Right ventricle myocardium inferior (tissue), 1 donor: Measurements from ENCODE around the gene FAM162B. TPM values are rescaled to one million over a fixed set of nuclear protein-coding genes. Genes with fewer than 3 reads are reported as not detected.
"Not testable (repeated sequence)": the region's sequence is repeated elsewhere in the genome, so short reads cannot be mapped to it uniquely, and the experiment has no call there.

Experiments
- ATAC-seq: fragments of 200-7000 bp; cut with Tn5 transposase; one replicate; pipeline ENCODE4 v1.9.1; 2020; ENCODE audit warnings: mild to moderate bottlenecking, moderate library complexity
- DNase-seq: peaks from one replicate; pipeline ENCODE4 v3.0.0; 2021; ENCODE audit errors: missing footprints
- intact Hi-C: fragments of 100-400 bp; cut with DNase I; formaldehyde crosslinking; loops from one replicate; pipeline ENCODE4 v1.11.0; 2022
- total RNA-seq: library from RNA; stranded (reverse); fragmentation: NEBNext Ultra II Directional; extraction: Animal tissue kit (Norgen Biotek cat#: 25700); gene quantifications from one replicate; pipeline ENCODE4 v1.2.1, GENCODE V29; 2021
- donor health status: DM: no; HTN: yes; CAD: no; lungs with severe emphysema.

FAM162B gene
- total RNA-seq, 1 donor from 2014 or later = 3.8 TPM

DNA sequence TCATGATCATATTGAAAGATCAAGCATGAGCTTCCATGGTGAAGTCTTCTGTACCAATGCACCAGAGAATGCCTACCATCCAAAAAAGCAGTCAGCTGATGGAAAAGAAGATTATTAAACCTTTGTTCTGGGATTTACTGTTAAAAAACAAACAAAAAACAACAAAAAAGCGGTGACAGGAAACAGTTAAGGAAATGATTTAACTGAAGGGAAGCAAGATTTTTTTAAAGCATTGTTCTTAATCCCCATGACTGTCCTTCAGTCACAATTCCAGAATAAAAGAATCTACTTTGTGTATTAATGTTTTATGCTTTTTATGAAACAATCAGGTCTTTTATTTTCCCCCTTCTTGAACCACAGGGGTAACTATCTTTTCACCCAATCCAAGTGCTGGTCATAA, 23.9 kb downstream of the FAM162B start:
- ATAC-seq = no peak
- DNase-seq = no peak
- intact Hi-C loops = no loop called here

DNA sequence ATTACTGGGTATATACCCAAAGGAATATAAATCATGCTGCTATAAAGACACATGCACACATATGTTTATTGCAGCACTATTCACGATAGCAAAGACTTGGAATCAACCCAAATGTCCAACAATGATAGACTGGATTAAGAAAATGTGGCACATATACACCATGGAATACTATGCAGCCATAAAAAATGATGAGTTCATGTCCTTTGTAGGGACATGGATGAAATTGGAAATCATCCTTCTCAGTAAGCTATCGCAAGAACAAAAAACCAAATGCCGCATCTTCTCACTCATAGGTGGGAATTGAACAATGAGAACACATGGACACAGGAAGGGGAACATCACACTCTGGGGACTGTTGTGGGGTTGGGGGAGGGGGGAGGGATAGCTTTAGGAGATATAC, 25.0 kb downstream of the FAM162B start:
- intact Hi-C loops, DNase-seq, ATAC-seq: not testable (repeated sequence)

DNA sequence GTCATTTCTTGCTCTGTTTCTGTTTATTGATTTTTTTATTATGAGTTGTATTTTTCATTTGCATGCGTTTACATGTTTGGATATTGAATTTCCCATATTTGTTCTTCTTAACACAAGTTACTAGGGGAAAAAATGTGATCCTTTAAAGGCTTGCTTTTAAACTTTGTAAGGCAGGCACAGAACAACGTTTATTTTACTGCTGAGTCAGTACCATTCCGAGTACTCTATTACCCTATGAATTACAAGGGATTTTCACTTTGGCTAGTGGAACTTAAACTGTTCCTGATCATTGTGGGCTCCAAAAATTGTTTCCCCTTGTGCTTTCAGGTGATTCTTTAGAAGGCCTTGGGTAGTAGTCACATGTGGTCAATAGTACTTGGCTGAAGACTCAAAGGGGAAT, 28.5 kb downstream of the FAM162B start:
- ATAC-seq = no peak
- intact Hi-C loops = no loop called here
- no peak for DNase-seq

DNA sequence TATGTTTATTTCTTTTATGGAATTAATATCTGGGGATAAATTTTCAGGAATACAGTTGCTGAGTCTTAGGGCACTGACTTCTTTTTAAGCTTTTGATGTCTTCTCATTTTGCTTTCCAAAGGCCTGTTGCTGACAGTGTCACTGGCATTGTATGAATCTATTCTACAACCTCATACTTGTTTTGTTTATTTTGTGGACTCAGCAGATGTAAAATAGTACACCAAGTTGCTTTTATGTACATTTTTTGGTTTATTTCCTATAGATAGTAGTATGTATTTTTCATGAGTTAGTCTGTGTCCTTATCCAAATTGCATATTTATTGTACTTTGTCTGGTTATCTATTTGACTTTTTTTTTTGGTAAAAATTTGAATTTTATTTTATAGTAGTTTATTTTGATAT, 35.0 kb downstream of the FAM162B start:
- intact Hi-C loops = no loop called here
- no peak for DNase-seq
- no peak for ATAC-seq

DNA sequence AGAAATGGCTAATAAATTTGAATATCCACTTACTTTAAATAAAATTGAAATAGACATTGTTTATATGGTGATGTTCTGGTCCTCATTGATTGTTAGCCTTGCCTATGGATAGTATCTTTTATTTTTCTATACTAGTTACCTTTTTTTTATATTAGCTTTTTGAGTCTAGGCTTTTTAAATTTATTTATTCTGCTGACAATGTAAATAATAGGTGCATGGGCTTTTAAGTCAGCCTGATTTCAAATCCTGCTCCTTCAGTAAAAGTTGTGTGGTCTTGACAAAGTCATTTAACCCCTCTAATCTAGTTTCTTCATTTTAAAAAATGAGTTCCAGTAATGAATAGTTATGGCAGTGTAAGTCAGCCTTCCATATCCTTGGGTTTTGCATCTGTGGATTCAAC, 38.6 kb downstream of the FAM162B start:
- no peak for ATAC-seq
- intact Hi-C loops = no loop called here
- DNase-seq = no peak

DNA sequence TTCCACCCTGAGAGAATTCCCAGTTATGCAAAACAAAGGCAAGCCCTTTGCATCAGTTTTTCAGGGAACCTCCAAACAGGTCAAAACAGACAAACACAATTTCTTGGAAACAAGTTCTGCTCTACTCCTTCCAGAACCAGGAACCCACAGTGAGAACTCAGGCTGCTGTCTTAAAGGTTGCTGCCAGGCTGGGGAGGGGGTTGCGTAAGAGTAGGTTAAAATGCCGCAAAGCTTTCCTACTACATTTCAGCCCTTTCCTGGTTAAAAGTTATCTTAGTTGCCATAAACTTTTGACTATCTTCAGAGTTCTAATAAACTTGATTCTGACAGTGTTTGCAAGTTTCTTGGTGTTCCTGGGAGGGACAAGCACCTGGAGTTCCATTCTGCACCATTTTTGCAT, 50.8 kb downstream of the FAM162B start:
- no peak for DNase-seq
- no peak for ATAC-seq
- intact Hi-C loops = no loop called here

DNA sequence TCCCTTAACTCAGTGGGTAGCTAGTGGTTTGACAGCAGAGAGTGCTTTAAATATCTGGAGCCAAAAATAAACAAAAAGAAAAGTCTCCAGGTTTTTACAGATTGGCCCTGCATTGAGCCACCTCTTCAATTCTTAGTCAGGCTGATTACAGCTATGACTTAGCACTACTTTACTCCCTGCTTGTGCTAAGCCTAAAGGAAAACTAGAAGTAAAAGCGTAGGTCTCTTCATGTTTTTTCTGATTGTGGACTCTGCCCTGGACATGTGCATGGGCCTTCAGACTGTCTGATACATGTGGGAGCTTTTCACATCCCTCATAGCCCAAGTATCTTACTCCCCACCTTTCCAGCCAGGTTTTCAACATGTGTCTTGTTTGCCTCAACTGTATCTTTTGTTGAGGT, 51.2 kb downstream of the FAM162B start:
- no peak for ATAC-seq
- DNase-seq = no peak
- intact Hi-C loops = no loop called here

DNA sequence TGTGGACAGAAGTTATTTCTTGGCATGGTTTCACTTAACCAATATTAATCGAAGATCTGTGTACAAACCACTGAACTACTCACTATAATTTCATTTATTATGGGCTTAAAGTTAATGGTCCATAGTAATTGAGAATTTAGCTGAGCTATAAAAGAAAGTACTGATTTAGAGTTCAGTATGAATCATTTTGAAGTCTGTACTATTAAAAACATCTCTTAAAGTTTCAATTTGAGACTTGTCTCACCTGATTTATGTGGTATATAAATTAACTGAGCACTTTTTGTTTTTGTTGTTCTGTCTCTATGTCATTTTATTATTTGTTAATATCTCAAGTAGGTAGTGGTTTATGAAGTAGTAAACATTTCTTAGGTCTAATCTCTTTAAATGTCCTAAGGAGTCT, 59.6 kb downstream of the FAM162B start:
- no peak for ATAC-seq
- intact Hi-C loops = no loop called here
- DNase-seq = no peak

DNA sequence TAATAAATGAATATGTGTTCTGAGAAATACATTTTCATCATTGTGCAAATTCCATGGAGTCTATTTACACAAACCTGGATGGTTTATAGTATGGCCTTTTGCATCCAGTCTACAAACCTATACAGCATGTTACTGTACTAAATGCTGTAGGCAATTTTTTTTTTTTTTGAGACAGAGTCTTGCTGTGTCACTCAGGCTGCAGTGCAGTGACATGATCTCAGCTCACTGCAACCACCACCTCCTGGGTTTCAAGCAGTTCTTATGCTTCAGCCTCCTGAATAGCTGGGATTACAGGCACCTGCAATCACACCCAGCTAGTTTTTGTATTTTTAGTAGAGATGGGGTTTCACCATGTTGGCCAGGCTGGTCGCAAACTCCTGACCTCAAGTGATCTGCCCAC, 61.6 kb downstream of the FAM162B start:
- ATAC-seq, DNase-seq, intact Hi-C loops: not testable (repeated sequence)

Other genes with a start within 250 kb of the FAM162B start
- gene TRAPPC3L, start 220.0 kb downstream of the FAM162B start, total RNA-seq = not detected
- gene CALHM4, start 212.0 kb downstream of the FAM162B start, total RNA-seq = not detected
- 72.6 TPM for gene RWDD1, start 194.2 kb downstream of the FAM162B start, total RNA-seq
- not detected for gene RSPH4A, start 149.2 kb downstream of the FAM162B start, total RNA-seq
- gene ZUP1, start 97.0 kb downstream of the FAM162B start, total RNA-seq = 3.8 TPM
- 7.3 TPM for gene KPNA5, start 84.5 kb downstream of the FAM162B start, total RNA-seq
- not detected for gene GPRC6A, start 63.4 kb upstream of the FAM162B start, total RNA-seq
- not detected for gene RFX6, start 111.5 kb upstream of the FAM162B start, total RNA-seq